ENCODE data around the gene CSF2RB. TPM values are rescaled to one million over a fixed set of nuclear protein-coding genes. Genes with fewer than 3 reads are reported as not detected.

The CSF2RB gene
- total RNA-seq, 1 donor = 0.81 TPM

- no peak for TF ChIP-seq CTCF (IDR thresholded peaks at IDR 0.05; ENCODE audit: insufficient read depth, low read length)
- no peak for DNase-seq (ENCODE audit: low read depth)
- no peak overlapping the region for H3K4me3 ChIP-seq (ENCODE audit: low read depth, low read length)
These were observed 27.4 kb upstream of the CSF2RB start for GRCh38 chr22:36886016-36886415.

- no peak for TF ChIP-seq CTCF (IDR thresholded peaks at IDR 0.05; ENCODE audit: insufficient read depth, low read length)
- DNase-seq (ENCODE audit: low read depth) = no peak
These were observed 26.3 kb upstream of the CSF2RB start for GRCh38 chr22:36887162-36887561.

GRCh38 chr22:36891646-36892045 is 21.8 kb upstream of the CSF2RB start:
- no peak overlapping the region for H3K4me3 ChIP-seq (ENCODE audit: low read depth, low read length)
- DNase-seq (ENCODE audit: low read depth) = peak; percentile 47
- no peak for TF ChIP-seq CTCF (IDR thresholded peaks at IDR 0.05; ENCODE audit: insufficient read depth, low read length)

More at GRCh38 chr22:36887162-36887561, 26.3 kb upstream of the CSF2RB start:
- H3K4me3 ChIP-seq (ENCODE audit: low read depth, low read length) = no peak overlapping the region

- no peak overlapping the region for H3K4me3 ChIP-seq (ENCODE audit: low read depth, low read length)
- no peak for TF ChIP-seq CTCF (IDR thresholded peaks at IDR 0.05; ENCODE audit: insufficient read depth, low read length)
- DNase-seq (ENCODE audit: low read depth) = peak; percentile 45
These were observed 21.1 kb upstream of the CSF2RB start for GRCh38 chr22:36892292-36892691.

GRCh38 chr22:36893262-36893661 is 20.2 kb upstream of the CSF2RB start:
- no peak for TF ChIP-seq CTCF (IDR thresholded peaks at IDR 0.05; ENCODE audit: insufficient read depth, low read length)
- no peak overlapping the region for H3K4me3 ChIP-seq (ENCODE audit: low read depth, low read length)
- no peak for DNase-seq (ENCODE audit: low read depth)

GRCh38 chr22:36894266-36894665 is 19.2 kb upstream of the CSF2RB start:
- H3K4me3 ChIP-seq (ENCODE audit: low read depth, low read length) = no peak overlapping the region
- no peak for TF ChIP-seq CTCF (IDR thresholded peaks at IDR 0.05; ENCODE audit: insufficient read depth, low read length)
- no peak for DNase-seq (ENCODE audit: low read depth)

- H3K4me3 ChIP-seq (ENCODE audit: low read depth, low read length) = no peak overlapping the region
- TF ChIP-seq CTCF (IDR thresholded peaks at IDR 0.05; ENCODE audit: insufficient read depth, low read length) = no peak
- no peak for DNase-seq (ENCODE audit: low read depth)
These were observed 15.8 kb upstream of the CSF2RB start for GRCh38 chr22:36897611-36898010.
